DMS153 (cell line): ENCODE results near the gene RGSL1.
"Not testable (repeated sequence)": the region's sequence is repeated elsewhere in the genome, so short reads cannot be mapped to it uniquely, and the experiment has no call there.

Source experiments
- DNase-seq: peaks from one replicate; lab custom pipeline; 2025; lab: John Stamatoyannopoulos, UW

The RGSL1 gene

DNA sequence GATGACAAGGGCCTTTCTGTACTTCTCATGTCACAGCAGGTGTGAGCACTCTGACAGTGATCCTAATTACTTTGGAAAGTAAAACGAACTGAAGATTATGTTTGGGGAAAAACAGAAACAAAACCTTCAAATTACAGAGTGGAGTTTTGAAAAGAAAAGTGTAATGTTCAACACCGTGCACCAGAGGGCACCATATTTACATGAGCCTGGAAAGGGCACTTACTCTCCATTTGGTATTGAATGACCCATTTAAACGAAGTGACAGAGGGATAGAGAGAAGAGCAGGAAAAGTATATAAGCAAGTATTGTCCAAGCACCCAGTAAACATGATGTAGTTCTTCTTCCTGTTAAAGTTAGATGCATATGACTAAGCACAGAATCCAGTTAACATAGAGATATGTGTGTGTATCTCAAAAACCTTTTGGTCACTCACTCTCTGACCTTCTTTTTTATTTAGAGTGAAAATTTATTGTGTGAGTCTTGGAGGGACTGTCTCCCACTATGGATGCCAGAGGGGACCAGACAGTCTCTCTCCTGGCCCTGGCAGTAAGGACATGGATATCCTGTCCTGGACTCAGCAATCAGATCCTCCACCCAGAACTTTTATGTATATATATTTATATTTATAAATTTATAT lies 3.8 kb upstream of the RGSL1 start:
- DNase-seq, result peak; percentile 63

DNA sequence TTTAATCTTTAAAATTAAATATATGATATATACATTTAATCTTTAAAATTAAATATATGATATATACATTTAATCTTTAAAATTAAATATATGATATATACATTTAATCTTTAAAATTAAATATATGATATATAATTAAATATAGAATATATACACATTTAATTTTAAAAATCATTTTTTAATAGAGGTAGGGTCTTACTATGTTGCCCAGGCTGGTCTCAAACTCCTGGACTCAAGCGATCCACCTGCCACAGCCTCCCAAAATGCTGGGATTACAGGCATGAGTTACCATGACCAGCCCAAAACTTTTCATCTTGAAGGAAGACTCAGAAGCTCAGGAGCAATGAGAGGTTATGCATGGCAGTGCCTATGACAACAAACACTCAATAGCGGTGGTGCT lies 2.8 kb upstream of the RGSL1 start:
- not testable (repeated sequence) for DNase-seq

DNA sequence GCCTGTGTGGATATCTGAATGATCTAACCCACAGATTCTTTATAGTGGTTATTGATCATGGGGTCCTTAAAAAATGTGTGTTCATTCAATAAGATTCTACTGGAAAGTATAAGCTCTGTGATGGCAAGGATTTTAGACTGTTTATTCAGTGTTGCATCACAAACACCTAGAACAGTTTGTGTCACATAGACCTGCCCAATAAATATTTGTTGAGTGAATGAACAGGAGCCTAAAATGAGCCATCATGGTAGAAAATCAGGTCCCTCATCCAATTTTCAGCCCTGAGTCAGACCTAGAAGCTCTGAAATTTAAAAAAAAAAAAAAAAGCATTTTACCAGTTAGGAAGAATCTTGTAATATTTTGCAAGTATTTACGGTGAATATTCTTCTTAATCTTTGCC lies 2.3 kb upstream of the RGSL1 start:
- DNase-seq, result no peak

DNA sequence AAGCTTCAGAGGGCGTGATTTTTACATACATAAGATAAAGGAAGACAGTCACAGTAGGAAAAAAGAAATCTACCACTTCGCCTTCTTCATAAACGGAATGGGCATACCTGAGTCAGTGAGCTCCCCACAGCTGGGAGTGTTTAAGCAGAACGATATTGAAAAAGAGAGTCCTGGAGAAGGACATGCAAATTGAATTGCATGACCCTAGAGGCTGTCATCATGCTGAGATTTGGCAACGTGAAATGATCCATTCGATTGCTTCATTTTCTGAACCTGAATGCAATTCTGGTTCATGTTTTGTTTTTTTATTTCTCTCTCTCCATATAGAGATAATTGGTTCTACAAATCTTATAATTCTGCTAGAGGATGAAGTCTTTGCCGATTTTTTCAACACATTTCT lies 3.7 kb downstream of the RGSL1 start:
- DNase-seq, result no peak

DNA sequence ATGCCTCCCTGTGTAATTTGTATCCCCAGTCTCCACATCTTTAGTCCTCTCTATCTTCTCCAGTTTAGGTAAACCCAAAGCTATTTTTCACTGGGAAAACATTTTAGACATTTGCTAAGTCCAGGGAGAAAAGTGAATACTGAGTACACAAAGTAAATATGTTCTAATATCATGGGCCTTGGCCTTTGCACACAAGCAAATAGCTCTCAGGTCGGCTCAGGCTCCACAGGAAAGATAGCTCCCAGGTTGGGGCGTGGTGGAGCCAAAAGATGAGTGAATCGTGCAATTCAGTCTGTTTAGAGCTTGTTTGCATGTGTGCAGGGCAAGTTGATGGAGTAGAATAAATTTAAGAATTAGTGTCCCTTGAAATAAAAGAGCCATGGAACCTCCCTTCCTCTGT lies 7.9 kb downstream of the RGSL1 start:
- DNase-seq, result no peak

DNA sequence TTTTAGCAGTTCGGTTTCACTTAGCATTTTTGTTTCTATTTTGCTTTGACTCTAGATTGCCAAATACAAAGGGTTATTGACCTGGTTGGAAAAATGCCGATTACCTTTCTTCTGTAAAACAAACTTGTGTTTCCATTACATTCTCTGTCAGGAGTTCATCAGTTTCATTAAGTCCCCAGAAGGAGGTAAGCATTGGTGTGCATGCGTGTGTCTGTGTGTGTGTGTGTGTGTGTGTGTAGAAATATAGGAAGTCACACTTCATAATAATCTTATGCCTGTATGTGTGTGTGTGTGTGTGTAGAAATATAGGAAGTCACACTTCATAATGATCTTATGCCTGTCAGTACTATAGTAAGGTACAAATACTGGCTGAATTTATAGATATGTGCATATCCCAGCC lies 10.0 kb downstream of the RGSL1 start:
- DNase-seq, result no peak

DNA sequence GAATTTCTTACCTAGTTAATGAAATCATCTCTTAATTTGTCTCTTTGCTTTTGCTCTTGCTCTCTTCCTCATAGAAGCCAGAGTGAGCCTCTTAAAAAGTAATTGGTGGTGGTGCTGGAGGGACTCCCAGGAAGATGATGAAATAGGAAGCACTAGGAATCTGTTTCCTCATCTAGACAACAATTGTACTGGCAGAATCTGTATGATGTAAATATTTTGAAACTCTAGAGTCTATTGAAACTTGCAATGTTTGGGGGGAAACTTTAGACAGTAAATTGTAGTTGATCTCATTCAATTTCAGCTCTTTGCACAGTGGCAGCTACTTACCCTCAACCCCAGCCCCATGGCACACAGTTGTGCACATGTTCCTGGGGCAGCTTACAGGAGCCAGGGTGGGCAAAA lies 10.6 kb downstream of the RGSL1 start:
- DNase-seq, result no peak

DNA sequence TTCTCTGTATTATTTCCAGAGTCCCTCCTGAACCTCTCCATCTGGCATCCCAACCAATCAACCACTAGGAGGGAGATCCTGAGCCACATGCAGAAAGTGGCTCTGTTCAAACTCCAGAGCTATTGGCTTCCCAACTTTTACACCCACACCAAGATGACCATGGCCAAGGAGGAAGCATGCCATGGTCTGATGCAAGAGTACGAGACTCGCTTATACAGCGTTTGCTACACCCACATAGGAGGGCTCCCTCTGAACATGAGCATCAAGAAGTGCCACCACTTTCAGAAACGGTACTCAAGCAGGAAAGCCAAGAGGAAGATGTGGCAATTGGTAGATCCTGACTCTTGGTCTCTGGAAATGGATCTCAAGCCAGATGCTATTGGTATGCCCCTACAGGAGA lies 23.6 kb downstream of the RGSL1 start:
- no peak for DNase-seq

DNA sequence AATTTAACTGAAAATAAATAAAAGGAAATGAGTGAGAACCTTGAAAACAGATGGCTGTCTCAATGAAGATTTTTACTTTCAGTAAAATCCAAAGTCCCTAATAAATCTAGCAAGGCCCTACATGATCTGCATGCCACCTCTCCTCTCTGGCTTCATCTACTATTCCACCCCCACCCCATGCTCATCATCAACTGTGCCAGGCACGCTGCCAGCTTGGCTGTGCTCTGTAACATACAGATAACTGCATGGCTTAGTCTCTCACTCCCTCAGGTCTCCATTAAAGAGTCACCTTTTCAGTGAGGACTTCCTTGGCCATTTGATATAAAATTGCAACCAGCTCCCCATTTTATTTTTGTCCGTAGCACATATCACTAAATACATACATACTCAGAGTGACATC lies 26.7 kb downstream of the RGSL1 start:
- no peak for DNase-seq

DNA sequence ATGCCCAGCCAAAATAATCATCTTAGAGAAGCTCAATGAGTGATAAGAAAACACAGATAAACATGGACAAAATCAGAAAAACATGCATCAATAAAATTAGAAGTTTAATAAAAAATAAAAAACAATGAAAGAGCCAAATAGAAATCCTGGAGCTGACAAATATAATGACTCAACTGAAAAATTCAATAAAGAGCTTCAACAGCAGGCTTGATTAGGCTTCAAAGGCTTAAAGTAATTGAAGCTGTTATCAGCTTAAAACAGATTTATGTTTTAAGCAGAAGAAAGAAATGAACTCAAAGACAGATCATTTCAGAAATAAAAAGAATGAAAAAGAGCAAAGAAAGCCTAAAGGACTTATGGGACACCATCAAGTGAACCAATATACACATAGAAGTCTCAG lies 28.3 kb downstream of the RGSL1 start:
- no peak for DNase-seq

DNA sequence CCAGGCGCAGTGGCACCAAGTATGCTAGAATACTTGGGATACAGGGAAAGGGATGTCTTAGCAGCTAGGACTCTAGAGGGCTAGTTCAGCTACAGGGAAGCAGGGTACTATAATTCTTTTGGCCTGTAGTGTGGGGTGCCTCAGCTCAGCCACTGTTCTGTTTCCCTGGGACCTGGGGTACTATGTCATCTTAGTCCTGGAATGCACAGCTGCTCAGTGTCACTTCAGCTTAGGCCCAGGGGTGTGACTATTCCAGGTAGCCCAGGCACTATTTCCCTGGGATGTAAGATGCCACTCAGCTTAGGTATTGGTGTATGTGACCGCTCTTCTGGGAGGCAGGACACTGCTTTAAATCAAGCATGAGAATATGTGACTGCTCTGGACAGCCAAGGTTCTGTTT lies 34.1 kb downstream of the RGSL1 start:
- DNase-seq, result no peak

DNA sequence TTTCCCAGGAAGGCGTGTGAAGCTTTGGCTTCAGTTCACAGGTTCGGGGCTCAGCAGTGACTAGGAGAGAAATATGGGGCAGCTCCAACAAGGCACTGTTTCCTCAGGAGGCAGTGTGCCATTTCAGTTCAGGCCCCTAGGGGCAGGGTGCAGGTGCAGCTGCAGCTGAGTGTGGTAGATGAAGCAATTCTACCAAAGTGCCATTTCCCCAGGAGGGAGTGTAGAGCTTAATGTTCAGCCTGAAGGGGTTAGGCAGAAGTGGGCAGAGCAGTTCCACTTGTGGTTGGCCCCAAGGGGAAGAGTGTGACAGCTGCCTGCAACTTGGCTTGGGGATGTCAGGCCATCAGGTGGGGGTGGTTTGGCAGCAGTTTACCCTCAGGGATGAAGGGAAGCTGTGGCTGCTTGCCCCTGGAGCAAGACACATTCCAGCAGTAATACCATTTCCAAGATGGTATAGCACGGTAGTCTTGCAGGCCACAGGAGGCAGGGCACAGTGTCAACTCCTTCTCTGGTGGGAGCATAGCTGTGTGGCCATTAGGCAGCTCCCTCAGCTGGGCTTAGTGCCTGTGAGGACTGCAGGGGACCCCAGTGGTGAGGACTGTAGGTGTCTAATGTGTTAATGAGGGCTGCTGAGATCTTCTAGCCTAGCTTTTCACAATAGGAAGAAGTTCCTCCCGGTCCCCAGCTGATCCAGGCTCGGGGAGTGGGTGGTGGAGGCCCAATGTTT lies 34.7 kb downstream of the RGSL1 start:
- DNase-seq, result no peak

DNA sequence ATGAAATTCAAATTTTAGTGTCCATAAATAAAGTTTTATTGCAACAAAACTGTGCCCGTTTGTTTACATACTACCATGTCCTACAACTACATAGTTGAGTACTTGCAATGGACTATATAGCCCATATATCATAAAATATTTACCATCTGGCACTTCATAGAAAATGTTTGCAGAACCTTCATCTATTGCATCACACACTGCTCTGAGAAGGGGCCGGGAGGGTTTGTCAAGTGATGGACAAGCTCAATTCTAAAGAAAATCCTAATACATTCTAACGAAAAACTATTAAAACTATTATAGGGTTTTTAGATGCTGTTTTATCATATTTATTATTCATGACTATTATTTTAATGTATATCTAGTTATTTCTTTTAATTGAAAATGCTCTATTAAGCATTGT lies 35.9 kb downstream of the RGSL1 start:
- DNase-seq, result no peak

DNA sequence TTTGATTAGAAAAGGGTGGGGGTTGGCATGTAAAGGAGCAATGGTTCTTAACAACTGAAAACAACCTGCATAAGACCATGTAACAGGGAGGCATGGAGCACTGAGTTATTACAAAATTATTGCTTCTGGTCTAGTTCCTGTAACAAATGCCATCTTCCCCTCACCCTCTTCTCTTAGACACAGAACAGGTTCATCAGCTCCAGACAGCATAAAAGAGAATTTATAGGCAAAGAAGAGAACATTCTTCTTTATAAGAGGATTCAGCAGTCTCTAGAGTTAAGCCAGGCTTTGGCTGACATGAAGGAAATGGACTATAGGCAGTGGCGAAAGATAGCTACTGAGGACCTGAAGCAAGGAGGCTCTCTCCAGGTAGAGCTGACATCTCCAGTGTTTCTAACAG lies 38.9 kb downstream of the RGSL1 start:
- no peak for DNase-seq

DNA sequence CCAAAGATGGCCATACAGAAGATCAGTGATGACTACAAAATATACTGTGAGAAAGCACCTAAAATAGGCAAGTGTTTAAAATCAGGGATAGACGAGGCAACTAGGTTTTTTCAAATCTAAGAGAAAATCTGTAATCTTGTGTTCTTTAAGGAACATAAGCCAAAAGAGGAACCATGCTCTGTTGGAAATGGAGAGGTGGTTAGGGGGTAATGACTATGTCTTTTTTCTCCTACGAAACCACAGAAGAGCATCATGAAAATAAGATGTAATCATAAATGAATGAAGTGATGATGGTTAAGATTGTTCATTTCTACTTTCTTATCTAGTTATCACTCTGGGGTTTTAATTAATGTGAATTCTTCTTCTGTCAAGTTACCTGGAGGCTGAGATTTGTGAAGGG lies 43.1 kb downstream of the RGSL1 start:
- no peak for DNase-seq

DNA sequence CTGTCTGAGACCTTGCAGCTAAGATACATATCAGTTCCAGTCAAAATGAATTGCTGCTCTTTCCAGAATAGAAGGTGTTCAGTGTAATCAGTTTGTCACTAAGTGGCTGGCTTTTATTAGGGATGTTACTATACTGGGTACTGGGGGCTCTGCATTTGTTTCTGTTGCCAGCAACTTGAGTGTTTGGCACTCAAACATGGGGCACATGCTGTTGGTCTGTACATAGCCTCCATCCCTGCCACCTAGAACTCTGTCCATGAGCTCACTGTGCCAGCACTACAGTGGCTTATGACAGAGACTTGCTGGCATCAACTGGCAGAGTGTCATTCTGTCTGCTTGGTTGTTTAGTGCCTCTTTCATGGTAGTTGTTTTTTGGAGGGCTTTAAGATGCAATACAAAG lies 45.1 kb downstream of the RGSL1 start:
- no peak for DNase-seq

DNA sequence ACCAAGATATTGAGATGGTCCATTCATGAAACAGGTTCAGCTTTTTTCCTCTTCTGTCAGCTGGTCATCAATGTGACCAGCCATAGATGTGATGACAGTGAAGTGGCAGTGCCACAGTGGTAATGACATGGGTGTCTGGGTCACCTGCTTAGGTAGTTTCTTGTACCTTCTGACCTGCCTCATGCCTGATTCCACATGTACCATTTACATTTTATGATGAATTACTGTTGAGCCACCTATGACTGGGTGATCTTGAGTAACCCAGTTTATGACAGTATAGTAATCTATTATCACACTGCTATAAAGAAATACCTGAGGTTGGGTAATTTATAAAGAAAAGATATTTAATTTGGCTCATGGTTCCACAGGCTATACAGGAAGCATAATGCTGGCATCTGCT lies 45.7 kb downstream of the RGSL1 start:
- DNase-seq, result no peak

DNA sequence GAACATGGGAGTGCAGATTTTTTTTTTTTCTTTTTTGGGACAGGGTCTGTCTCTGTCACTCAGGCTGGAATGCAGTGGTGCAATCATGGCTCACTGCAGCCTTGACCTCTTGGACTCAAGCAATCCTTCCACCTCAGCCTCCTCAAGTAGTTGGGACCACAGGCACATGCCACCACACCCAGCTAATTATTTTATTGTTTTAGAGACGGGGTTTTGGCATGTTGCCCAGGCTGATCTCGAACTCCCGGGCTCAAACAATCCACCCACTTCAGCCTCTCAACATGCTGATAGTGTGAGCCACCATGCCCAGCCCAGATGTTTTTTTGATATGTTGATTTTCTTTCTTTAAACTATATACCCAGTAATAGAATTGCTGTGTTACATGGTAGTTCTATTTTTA lies 57.7 kb downstream of the RGSL1 start:
- no peak for DNase-seq

DNA sequence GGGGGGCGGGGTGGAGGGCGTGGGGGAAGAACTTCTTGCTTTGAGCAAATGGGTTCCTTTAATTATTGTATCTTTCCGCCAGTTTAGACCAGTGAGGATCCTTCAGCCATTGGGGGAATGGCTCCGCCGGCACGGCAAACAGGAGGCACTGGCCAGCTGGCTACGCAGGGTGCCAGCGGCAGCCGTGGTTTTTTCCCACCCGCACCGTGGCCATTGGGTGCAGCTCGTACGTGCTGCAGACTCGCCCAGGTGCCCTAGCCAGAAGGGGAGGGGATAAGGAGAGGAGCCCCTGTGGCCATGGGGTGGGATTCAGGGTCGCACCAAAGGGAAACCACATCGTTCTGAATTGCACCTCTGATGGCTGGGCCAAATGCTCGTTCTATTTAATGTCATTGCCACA lies 65.6 kb downstream of the RGSL1 start:
- no peak for DNase-seq

DNA sequence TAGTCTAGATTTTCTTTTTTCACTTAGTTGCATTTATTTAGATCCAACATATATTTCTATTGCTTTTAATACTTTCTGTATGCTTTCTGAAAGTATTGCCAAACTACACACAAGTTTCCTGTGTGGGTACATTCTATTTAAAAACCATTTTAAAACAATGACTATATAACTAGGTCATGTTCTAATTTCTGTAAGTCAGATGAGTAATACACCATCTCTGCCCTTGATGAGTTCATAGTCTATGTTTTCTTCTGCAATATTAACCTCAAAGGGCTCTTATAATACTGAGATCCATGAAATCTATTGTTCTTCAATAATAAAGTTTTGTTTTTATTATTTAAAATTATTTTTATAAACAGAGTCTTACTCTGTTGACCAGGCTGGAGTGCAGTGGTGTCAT lies 70.8 kb downstream of the RGSL1 start:
- no peak for DNase-seq

DNA sequence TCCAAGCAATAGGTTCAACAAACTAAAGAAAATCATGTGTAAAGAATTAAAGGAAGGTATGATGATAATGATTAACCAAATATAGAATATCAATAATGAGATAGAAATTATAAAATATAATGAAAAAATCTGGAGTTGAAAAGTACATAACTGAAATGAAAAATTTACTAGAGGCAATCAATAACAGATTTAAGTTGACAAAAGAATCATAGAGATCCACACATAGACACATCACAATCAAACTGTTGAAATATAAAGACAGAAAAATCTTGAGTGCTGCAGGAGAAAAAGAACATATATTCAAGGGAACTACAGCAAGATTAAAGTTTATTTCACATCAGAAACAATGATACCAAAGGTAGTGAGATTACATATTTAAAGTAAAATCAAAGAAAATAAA lies 75.4 kb downstream of the RGSL1 start:
- no peak for DNase-seq

DNA sequence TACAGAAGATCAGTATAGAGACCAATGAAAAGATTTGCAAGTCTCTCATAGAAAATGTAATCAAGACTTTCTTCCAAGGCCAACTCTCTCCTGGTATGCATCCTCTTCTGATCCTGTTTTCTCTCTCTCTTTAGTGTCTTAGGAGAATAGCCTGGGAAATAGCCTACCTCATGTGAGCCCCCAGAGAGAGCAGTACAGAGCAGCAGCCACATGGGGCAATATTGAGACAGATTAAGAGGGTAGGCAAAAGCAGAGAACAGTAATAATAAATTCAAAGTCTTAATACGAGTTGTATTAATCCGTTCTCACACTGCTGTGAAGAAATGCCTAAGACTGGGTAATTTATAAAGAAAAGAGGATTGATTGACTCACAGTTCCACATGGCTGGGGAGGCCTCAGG lies 77.7 kb downstream of the RGSL1 start:
- no peak for DNase-seq

DNA sequence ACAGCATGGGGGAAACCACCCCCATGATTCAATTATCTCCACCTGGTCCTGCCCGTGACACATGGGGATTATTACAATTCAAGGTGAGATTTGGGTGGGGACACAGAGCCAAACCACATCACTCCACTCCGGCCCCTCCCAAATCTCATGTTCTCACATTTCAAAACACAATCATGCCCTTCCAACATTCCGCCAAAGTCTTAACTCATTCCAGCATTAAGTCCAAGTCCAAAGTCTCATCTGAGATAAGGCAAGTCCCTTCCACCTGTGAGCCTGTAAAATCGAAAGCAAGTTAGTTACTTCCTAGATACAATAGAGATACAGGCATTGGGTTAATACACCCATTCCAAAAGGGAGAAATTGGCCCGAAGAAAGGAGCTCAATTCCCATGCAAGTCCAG lies 78.3 kb downstream of the RGSL1 start:
- DNase-seq, result not testable (repeated sequence)

DNA sequence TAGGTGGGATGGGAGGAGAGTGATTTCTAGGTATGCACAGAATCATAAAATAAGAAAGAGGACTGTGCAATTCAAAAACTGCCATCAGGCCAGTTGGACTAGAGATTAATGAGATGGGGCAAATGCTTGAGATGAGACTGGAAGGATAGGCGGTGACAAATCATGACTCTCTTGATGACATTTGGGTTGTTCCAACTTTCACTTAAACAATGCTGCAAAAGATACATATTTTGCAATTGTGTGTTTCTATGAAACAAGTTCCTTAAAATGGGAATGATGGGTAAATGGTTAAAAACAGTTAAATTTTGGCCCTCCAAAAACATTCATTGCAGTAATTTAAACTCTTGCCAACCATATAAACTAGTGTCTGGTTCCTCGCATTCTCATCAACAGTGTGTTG lies 84.0 kb downstream of the RGSL1 start:
- no peak for DNase-seq
